HepG2 (cell line): ENCODE data around the gene MOV10L1. TPM values are rescaled to one million over a fixed set of nuclear protein-coding genes. Genes with fewer than 3 reads are reported as not detected.

Experiments
- CBX5 ChIP-seq: sonication (generic); formaldehyde crosslinking; IDR thresholded peaks from 2 replicates; pipeline ENCODE4 v1.4.0; 2020; ENCODE audit warnings: missing genetic modification reagents, borderline replicate concordance
- FOXK2 ChIP-seq: fragments of 450-650 bp; IDR thresholded peaks from 2 replicates; pipeline ENCODE4 v1.6.1; 2016
- JARID2 ChIP-seq: sonication (generic); formaldehyde crosslinking; IDR thresholded peaks from 2 replicates; pipeline ENCODE4 v1.8.1; 2023; ENCODE audit warnings: missing genetic modification reagents, inconsistent platforms; ENCODE audit not compliant: insufficient replicate concordance
- KLF12 ChIP-seq: sonication (generic); formaldehyde crosslinking; IDR thresholded peaks from 2 replicates; pipeline ENCODE4 v1.4.0; 2020; ENCODE audit warnings: missing genetic modification reagents, borderline replicate concordance
- KLF13 ChIP-seq: sonication (generic); formaldehyde crosslinking; IDR thresholded peaks from 2 replicates; pipeline ENCODE4 v1.4.0; 2020; ENCODE audit warnings: mild to moderate bottlenecking, missing genetic modification reagents
- NFE2 ChIP-seq: sonication (generic); formaldehyde crosslinking; IDR thresholded peaks from 2 replicates; pipeline ENCODE4 v1.4.0; 2020; ENCODE audit warnings: missing genetic modification reagents
- NR2C2 ChIP-seq: sonication (generic); formaldehyde crosslinking; IDR thresholded peaks from 2 replicates; pipeline ENCODE4 v1.4.0; 2020; ENCODE audit warnings: missing genetic modification reagents, mild to moderate bottlenecking, moderate library complexity, borderline replicate concordance
- POLR2AphosphoS2 ChIP-seq: IDR thresholded peaks from 2 replicates; pipeline ENCODE4 v1.6.1; 2011; ENCODE audit warnings: low read depth, low read length, improper control_type of control experiment
- PPARG ChIP-seq: conservative IDR thresholded peaks from 2 replicates; pipeline ENCODE4 v1.6.1; 2016; ENCODE audit warnings: missing biosample characterization, missing genetic modification reagents
- SALL1 ChIP-seq: sonication (generic); formaldehyde crosslinking; IDR thresholded peaks from 2 replicates; pipeline ENCODE4 v1.8.0; 2022; ENCODE audit warnings: mild to moderate bottlenecking, missing genetic modification reagents
- SKI ChIP-seq: fragments of 450-650 bp; IDR thresholded peaks from one replicate; pipeline ENCODE4 v1.6.1; 2018; ENCODE audit warnings: mild to moderate bottlenecking; ENCODE audit not compliant: partially characterized antibody
- SNAPC2 ChIP-seq: sonication (generic); formaldehyde crosslinking; IDR thresholded peaks from 2 replicates; pipeline ENCODE4 v1.8.1; 2022; ENCODE audit warnings: mild to moderate bottlenecking, missing genetic modification reagents
- YEATS2 ChIP-seq: sonication (generic); formaldehyde crosslinking; IDR thresholded peaks from 2 replicates; pipeline ENCODE4 v1.4.0; 2020; ENCODE audit warnings: missing genetic modification reagents, borderline replicate concordance
- YY1 ChIP-seq: IDR thresholded peaks from 2 replicates; pipeline ENCODE4 v1.6.1; 2011; ENCODE audit warnings: low read length, low read depth, moderate library complexity, mild to moderate bottlenecking; ENCODE audit not compliant: insufficient read depth, insufficient replicate concordance
- ZNF354B ChIP-seq: sonication (generic); formaldehyde crosslinking; IDR thresholded peaks from 2 replicates; pipeline ENCODE4 v1.8.0; 2022; ENCODE audit warnings: mild to moderate bottlenecking, missing genetic modification reagents
- ZNF607 ChIP-seq: sonication (generic); formaldehyde crosslinking; IDR thresholded peaks from 2 replicates; pipeline ENCODE4 v1.5.1; 2020; ENCODE audit warnings: missing genetic modification reagents, mild to moderate bottlenecking, borderline replicate concordance
- ZNF652 ChIP-seq: IDR thresholded peaks from 2 replicates; pipeline ENCODE4 v1.6.1; 2016; ENCODE audit warnings: low read depth, borderline replicate concordance
- ZNF703 ChIP-seq: sonication (generic); formaldehyde crosslinking; IDR thresholded peaks from 2 replicates; pipeline ENCODE4 v1.5.1; 2020; ENCODE audit warnings: missing genetic modification reagents, mild to moderate bottlenecking, moderate library complexity, borderline replicate concordance
- polyA plus RNA-seq, 8 experiments: library from polyadenylated mRNA; depleted of rRNA in 3 of 8; stranded (reverse) in 7 of 8; unstranded in 1 of 8; fragments of >200 nt; fragmentation: Illumina TruSeq in 4 of 8; extraction: Trizol in 4 of 8; gene quantifications; 2 replicates each; pipeline versions ENCODE4 v1.2.1 to v1.2.3, GENCODE V29; 2011 to 2016; ENCODE audit warnings: low read depth in 4 of 8, missing spikeins in 1 of 8, mixed read lengths in 1 of 8; ENCODE audit not compliant: insufficient read depth in 1 of 8
- total RNA-seq, 5 experiments: library from RNA; depleted of rRNA; stranded (reverse); fragments of >200 nt; fragmentation: Illumina TruSeq; extraction: Trizol; gene quantifications; 2 replicates each; pipeline ENCODE4 v1.2.3, GENCODE V29; 2016; ENCODE audit warnings: low read depth in 1 of 5
- TF ChIP-seq, protein P1 (sequence below): sonication (generic); formaldehyde crosslinking; conservative IDR thresholded peaks from 2 replicates; pipeline ENCODE4 v1.4.0; 2020; ENCODE audit warnings: missing genetic modification reagents
- TF ChIP-seq, protein P2 (sequence below): sonication (generic); formaldehyde crosslinking; IDR thresholded peaks from 2 replicates; pipeline ENCODE4 v1.9.0; 2022; ENCODE audit warnings: missing genetic modification reagents, mild to moderate bottlenecking, borderline replicate concordance
- TF ChIP-seq, protein P3 (sequence below): IDR thresholded peaks from 2 replicates; pipeline ENCODE4 v1.6.1; 2012; ENCODE audit warnings: low read length, improper control_type of control experiment
- TF ChIP-seq, protein P4 (sequence below): sonication (generic); formaldehyde crosslinking; IDR thresholded peaks from 2 replicates; pipeline ENCODE4 v1.8.0; 2022; ENCODE audit warnings: mild to moderate bottlenecking, missing genetic modification reagents; ENCODE audit not compliant: insufficient replicate concordance

MOV10L1 gene
- total and polyA plus RNA-seq, 2 of the 13 experiments (the other 11 are each of a cell fraction or from before 2014, with no cell fraction given): 0.11 to 0.12 TPM

DNA sequence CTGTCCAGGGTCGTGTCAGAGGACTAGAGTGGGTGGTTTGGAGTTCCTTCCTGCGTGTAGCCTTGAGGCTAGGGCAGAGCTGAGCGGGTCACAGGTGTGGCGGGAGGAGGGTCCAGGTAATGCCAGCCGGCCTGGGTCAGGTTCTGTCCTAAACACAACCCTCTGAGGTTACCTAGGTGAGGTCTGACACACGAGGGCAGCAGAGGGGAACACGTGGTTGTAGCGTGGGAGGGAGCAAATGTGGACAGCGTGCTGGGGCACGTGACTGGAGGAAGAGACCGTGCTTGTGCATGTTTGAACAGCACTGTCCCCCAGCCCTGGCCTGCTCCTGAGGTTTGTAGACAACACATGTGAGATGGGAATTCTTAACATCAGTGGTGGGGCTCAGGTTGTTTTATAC lies 13.1 kb downstream of the MOV10L1 start (continued):
- TF ChIP-seq NR2C2 (CRISPR knock-in tag) (0 out of 2 replicates have a peak, but pooled peaks have one; percentile 26), FOXK2 (no peak), ZNF607 (CRISPR knock-in tag) (peak; percentile 79; the same call in 1 of the 2 replicates), SALL1 (CRISPR knock-in tag) (peak; percentile 90), KLF12 (CRISPR knock-in tag) (no peak), ZNF652 (CRISPR knock-in tag) (no peak), YY1 (no peak), POLR2AphosphoS2 (no peak), KLF13 (CRISPR knock-in tag) (no peak), NFE2 (no peak), ZNF354B (CRISPR knock-in tag) (no peak), PPARG (CRISPR knock-in tag) (no peak), SKI (no peak), JARID2 (CRISPR knock-in tag) (no peak), ZNF703 (CRISPR knock-in tag) (peak; percentile 78; the same call in 1 of the 2 replicates), YEATS2 (CRISPR knock-in tag) (peak; percentile 48; the same call in 1 of the 2 replicates), CBX5 (CRISPR knock-in tag) (peak; percentile 69; the same call in 1 of the 2 replicates), SNAPC2 (CRISPR knock-in tag) (no peak)
- TF ChIP-seq, protein P1, sequence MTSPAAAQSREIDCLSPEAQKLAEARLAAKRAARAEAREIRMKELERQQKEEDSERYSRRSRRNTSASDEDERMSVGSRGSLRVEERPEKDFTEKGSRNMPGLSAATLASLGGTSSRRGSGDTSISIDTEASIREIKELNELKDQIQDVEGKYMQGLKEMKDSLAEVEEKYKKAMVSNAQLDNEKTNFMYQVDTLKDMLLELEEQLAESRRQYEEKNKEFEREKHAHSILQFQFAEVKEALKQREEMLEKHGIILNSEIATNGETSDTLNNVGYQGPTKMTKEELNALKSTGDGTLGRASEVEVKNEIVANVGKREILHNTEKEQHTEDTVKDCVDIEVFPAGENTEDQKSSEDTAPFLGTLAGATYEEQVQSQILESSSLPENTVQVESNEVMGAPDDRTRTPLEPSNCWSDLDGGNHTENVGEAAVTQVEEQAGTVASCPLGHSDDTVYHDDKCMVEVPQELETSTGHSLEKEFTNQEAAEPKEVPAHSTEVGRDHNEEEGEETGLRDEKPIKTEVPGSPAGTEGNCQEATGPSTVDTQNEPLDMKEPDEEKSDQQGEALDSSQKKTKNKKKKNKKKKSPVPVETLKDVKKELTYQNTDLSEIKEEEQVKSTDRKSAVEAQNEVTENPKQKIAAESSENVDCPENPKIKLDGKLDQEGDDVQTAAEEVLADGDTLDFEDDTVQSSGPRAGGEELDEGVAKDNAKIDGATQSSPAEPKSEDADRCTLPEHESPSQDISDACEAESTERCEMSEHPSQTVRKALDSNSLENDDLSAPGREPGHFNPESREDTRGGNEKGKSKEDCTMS (CRISPR knock-in tag): no peak
- TF ChIP-seq, protein P2, sequence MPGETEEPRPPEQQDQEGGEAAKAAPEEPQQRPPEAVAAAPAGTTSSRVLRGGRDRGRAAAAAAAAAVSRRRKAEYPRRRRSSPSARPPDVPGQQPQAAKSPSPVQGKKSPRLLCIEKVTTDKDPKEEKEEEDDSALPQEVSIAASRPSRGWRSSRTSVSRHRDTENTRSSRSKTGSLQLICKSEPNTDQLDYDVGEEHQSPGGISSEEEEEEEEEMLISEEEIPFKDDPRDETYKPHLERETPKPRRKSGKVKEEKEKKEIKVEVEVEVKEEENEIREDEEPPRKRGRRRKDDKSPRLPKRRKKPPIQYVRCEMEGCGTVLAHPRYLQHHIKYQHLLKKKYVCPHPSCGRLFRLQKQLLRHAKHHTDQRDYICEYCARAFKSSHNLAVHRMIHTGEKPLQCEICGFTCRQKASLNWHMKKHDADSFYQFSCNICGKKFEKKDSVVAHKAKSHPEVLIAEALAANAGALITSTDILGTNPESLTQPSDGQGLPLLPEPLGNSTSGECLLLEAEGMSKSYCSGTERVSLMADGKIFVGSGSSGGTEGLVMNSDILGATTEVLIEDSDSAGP: peak; percentile 27; the same call in 1 of the 2 replicates
- TF ChIP-seq, protein P3, sequence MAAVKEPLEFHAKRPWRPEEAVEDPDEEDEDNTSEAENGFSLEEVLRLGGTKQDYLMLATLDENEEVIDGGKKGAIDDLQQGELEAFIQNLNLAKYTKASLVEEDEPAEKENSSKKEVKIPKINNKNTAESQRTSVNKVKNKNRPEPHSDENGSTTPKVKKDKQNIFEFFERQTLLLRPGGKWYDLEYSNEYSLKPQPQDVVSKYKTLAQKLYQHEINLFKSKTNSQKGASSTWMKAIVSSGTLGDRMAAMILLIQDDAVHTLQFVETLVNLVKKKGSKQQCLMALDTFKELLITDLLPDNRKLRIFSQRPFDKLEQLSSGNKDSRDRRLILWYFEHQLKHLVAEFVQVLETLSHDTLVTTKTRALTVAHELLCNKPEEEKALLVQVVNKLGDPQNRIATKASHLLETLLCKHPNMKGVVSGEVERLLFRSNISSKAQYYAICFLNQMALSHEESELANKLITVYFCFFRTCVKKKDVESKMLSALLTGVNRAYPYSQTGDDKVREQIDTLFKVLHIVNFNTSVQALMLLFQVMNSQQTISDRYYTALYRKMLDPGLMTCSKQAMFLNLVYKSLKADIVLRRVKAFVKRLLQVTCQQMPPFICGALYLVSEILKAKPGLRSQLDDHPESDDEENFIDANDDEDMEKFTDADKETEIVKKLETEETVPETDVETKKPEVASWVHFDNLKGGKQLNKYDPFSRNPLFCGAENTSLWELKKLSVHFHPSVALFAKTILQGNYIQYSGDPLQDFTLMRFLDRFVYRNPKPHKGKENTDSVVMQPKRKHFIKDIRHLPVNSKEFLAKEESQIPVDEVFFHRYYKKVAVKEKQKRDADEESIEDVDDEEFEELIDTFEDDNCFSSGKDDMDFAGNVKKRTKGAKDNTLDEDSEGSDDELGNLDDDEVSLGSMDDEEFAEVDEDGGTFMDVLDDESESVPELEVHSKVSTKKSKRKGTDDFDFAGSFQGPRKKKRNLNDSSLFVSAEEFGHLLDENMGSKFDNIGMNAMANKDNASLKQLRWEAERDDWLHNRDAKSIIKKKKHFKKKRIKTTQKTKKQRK: no peak
- TF ChIP-seq, protein P4, sequence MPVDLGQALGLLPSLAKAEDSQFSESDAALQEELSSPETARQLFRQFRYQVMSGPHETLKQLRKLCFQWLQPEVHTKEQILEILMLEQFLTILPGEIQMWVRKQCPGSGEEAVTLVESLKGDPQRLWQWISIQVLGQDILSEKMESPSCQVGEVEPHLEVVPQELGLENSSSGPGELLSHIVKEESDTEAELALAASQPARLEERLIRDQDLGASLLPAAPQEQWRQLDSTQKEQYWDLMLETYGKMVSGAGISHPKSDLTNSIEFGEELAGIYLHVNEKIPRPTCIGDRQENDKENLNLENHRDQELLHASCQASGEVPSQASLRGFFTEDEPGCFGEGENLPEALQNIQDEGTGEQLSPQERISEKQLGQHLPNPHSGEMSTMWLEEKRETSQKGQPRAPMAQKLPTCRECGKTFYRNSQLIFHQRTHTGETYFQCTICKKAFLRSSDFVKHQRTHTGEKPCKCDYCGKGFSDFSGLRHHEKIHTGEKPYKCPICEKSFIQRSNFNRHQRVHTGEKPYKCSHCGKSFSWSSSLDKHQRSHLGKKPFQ: peak; percentile 89
